ENCODE results near the gene DOCK11.

The DOCK11 gene

DNA sequence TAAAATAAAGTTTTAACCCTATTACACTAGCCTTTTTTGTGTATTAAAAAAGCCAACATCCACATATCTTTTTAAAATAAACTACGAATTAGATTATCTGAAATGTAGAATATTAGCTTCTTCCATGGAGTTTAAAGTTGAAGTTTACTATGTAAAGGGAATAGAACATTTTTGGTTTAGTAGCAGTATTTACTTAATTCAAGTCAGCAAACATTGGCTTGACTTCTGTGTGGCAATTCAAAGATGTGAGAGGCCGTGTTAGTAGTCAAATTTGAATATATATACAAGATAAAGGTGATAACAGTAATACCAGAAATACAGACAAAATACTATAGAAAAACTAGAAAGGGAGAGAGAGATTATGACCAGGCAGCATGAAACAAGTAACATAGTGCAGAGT is 116.7 kb downstream of the DOCK11 start:
- no peaks in the 10 kb centered on the region for H3K4me1 ChIP-seq (ENCODE audit: control insufficient read depth, insufficient read depth, low read length)
- H3K9me3 ChIP-seq (ENCODE audit: control insufficient read depth, insufficient read depth, low read depth, low read length), result no peaks in the 10 kb centered on the region
- POLR2A ChIA-PET, result no interaction called here
- CTCF ChIA-PET, result interaction anchor here (0.6 to 3.5 kb wide), 5 partner anchors 10 to 195 kb away, joined by 3 to 31 read pairs (median 4); no protein-coding TSS in a partner anchor
- H3K27ac ChIP-seq (ENCODE audit: extremely low read depth, low read depth, low read length), result no peak overlapping the region
- H3K4me3 ChIP-seq (ENCODE audit: low read depth, low read length), result no peak overlapping the region
- peaks cover 7 to 26% of the 10 kb centered on the region in 2 experiments for H3K36me3 ChIP-seq (ENCODE audit: control insufficient read depth in 2 of 2, insufficient read depth in 1 of 2, low read length in 2 of 2)
- TF ChIP-seq, protein P1, sequence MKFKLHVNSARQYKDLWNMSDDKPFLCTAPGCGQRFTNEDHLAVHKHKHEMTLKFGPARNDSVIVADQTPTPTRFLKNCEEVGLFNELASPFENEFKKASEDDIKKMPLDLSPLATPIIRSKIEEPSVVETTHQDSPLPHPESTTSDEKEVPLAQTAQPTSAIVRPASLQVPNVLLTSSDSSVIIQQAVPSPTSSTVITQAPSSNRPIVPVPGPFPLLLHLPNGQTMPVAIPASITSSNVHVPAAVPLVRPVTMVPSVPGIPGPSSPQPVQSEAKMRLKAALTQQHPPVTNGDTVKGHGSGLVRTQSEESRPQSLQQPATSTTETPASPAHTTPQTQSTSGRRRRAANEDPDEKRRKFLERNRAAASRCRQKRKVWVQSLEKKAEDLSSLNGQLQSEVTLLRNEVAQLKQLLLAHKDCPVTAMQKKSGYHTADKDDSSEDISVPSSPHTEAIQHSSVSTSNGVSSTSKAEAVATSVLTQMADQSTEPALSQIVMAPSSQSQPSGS (tag by site-specific recombination; IDR thresholded peaks at IDR 0.05; ENCODE audit: low read depth), result no peak
- TF ChIP-seq MZF1 (tag by site-specific recombination; IDR thresholded peaks at IDR 0.05; ENCODE audit: borderline replicate concordance) (no peak), ZNF324 (tag by site-specific recombination; IDR thresholded peaks at IDR 0.05) (no peak), ZNF132 (tag by site-specific recombination; IDR thresholded peaks at IDR 0.05; ENCODE audit: borderline replicate concordance) (no peak), ZNF626 (tag by site-specific recombination; IDR thresholded peaks at IDR 0.05) (no peak), ZNF548 (tag by site-specific recombination; IDR thresholded peaks at IDR 0.05) (no peak), YY2 (tag by site-specific recombination; IDR thresholded peaks at IDR 0.05) (no peak), ZNF776 (tag by site-specific recombination; IDR thresholded peaks at IDR 0.05; ENCODE audit: borderline replicate concordance) (no peak), ZNF433 (tag by site-specific recombination; IDR thresholded peaks at IDR 0.05; ENCODE audit: low read depth) (no peak), ZNF114 (tag by site-specific recombination; IDR thresholded peaks at IDR 0.05) (no peak)
- TF ChIP-seq, protein P2, sequence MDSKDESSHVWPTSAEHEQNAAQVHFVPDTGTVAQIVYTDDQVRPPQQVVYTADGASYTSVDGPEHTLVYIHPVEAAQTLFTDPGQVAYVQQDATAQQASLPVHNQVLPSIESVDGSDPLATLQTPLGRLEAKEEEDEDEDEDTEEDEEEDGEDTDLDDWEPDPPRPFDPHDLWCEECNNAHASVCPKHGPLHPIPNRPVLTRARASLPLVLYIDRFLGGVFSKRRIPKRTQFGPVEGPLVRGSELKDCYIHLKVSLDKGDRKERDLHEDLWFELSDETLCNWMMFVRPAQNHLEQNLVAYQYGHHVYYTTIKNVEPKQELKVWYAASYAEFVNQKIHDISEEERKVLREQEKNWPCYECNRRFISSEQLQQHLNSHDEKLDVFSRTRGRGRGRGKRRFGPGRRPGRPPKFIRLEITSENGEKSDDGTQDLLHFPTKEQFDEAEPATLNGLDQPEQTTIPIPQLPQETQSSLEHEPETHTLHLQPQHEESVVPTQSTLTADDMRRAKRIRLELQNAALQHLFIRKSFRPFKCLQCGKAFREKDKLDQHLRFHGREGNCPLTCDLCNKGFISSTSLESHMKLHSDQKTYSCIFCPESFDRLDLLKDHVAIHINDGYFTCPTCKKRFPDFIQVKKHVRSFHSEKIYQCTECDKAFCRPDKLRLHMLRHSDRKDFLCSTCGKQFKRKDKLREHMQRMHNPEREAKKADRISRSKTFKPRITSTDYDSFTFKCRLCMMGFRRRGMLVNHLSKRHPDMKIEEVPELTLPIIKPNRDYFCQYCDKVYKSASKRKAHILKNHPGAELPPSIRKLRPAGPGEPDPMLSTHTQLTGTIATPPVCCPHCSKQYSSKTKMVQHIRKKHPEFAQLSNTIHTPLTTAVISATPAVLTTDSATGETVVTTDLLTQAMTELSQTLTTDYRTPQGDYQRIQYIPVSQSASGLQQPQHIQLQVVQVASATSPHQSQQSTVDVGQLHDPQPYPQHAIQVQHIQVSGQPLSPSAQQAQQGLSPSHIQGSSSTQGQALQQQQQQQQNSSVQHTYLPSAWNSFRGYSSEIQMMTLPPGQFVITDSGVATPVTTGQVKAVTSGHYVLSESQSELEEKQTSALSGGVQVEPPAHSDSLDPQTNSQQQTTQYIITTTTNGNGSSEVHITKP (tag by site-specific recombination; IDR thresholded peaks at IDR 0.05), result no peak
- TF ChIP-seq, protein P3, sequence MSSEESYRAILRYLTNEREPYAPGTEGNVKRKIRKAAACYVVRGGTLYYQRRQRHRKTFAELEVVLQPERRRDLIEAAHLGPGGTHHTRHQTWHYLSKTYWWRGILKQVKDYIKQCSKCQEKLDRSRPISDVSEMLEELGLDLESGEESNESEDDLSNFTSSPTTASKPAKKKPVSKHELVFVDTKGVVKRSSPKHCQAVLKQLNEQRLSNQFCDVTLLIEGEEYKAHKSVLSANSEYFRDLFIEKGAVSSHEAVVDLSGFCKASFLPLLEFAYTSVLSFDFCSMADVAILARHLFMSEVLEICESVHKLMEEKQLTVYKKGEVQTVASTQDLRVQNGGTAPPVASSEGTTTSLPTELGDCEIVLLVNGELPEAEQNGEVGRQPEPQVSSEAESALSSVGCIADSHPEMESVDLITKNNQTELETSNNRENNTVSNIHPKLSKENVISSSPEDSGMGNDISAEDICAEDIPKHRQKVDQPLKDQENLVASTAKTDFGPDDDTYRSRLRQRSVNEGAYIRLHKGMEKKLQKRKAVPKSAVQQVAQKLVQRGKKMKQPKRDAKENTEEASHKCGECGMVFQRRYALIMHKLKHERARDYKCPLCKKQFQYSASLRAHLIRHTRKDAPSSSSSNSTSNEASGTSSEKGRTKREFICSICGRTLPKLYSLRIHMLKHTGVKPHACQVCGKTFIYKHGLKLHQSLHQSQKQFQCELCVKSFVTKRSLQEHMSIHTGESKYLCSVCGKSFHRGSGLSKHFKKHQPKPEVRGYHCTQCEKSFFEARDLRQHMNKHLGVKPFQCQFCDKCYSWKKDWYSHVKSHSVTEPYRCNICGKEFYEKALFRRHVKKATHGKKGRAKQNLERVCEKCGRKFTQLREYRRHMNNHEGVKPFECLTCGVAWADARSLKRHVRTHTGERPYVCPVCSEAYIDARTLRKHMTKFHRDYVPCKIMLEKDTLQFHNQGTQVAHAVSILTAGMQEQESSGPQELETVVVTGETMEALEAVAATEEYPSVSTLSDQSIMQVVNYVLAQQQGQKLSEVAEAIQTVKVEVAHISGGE (tag by site-specific recombination; conservative IDR thresholded peaks at IDR 0.05; ENCODE audit: low read depth), result no peak
- TF ChIP-seq, protein P4, sequence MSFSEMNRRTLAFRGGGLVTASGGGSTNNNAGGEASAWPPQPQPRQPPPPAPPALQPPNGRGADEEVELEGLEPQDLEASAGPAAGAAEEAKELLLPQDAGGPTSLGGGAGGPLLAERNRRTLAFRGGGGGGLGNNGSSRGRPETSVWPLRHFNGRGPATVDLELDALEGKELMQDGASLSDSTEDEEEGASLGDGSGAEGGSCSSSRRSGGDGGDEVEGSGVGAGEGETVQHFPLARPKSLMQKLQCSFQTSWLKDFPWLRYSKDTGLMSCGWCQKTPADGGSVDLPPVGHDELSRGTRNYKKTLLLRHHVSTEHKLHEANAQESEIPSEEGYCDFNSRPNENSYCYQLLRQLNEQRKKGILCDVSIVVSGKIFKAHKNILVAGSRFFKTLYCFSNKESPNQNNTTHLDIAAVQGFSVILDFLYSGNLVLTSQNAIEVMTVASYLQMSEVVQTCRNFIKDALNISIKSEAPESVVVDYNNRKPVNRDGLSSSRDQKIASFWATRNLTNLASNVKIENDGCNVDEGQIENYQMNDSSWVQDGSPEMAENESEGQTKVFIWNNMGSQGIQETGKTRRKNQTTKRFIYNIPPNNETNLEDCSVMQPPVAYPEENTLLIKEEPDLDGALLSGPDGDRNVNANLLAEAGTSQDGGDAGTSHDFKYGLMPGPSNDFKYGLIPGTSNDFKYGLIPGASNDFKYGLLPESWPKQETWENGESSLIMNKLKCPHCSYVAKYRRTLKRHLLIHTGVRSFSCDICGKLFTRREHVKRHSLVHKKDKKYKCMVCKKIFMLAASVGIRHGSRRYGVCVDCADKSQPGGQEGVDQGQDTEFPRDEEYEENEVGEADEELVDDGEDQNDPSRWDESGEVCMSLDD (tag by site-specific recombination; IDR thresholded peaks at IDR 0.05), result no peak
- TF ChIP-seq, protein P5, sequence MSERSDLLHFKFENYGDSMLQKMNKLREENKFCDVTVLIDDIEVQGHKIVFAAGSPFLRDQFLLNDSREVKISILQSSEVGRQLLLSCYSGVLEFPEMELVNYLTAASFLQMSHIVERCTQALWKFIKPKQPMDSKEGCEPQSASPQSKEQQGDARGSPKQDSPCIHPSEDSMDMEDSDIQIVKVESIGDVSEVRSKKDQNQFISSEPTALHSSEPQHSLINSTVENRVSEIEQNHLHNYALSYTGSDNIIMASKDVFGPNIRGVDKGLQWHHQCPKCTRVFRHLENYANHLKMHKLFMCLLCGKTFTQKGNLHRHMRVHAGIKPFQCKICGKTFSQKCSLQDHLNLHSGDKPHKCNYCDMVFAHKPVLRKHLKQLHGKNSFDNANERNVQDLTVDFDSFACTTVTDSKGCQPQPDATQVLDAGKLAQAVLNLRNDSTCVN (tag by site-specific recombination; optimal IDR thresholded peaks at IDR 0.05), result no peak
- TF ChIP-seq, protein P6, sequence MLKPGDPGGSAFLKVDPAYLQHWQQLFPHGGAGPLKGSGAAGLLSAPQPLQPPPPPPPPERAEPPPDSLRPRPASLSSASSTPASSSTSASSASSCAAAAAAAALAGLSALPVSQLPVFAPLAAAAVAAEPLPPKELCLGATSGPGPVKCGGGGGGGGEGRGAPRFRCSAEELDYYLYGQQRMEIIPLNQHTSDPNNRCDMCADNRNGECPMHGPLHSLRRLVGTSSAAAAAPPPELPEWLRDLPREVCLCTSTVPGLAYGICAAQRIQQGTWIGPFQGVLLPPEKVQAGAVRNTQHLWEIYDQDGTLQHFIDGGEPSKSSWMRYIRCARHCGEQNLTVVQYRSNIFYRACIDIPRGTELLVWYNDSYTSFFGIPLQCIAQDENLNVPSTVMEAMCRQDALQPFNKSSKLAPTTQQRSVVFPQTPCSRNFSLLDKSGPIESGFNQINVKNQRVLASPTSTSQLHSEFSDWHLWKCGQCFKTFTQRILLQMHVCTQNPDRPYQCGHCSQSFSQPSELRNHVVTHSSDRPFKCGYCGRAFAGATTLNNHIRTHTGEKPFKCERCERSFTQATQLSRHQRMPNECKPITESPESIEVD (tag by site-specific recombination; IDR thresholded peaks at IDR 0.05), result no peak
- TF ChIP-seq, protein P7, sequence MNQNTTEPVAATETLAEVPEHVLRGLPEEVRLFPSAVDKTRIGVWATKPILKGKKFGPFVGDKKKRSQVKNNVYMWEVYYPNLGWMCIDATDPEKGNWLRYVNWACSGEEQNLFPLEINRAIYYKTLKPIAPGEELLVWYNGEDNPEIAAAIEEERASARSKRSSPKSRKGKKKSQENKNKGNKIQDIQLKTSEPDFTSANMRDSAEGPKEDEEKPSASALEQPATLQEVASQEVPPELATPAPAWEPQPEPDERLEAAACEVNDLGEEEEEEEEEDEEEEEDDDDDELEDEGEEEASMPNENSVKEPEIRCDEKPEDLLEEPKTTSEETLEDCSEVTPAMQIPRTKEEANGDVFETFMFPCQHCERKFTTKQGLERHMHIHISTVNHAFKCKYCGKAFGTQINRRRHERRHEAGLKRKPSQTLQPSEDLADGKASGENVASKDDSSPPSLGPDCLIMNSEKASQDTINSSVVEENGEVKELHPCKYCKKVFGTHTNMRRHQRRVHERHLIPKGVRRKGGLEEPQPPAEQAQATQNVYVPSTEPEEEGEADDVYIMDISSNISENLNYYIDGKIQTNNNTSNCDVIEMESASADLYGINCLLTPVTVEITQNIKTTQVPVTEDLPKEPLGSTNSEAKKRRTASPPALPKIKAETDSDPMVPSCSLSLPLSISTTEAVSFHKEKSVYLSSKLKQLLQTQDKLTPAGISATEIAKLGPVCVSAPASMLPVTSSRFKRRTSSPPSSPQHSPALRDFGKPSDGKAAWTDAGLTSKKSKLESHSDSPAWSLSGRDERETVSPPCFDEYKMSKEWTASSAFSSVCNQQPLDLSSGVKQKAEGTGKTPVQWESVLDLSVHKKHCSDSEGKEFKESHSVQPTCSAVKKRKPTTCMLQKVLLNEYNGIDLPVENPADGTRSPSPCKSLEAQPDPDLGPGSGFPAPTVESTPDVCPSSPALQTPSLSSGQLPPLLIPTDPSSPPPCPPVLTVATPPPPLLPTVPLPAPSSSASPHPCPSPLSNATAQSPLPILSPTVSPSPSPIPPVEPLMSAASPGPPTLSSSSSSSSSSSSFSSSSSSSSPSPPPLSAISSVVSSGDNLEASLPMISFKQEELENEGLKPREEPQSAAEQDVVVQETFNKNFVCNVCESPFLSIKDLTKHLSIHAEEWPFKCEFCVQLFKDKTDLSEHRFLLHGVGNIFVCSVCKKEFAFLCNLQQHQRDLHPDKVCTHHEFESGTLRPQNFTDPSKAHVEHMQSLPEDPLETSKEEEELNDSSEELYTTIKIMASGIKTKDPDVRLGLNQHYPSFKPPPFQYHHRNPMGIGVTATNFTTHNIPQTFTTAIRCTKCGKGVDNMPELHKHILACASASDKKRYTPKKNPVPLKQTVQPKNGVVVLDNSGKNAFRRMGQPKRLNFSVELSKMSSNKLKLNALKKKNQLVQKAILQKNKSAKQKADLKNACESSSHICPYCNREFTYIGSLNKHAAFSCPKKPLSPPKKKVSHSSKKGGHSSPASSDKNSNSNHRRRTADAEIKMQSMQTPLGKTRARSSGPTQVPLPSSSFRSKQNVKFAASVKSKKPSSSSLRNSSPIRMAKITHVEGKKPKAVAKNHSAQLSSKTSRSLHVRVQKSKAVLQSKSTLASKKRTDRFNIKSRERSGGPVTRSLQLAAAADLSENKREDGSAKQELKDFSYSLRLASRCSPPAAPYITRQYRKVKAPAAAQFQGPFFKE (tag by site-specific recombination; IDR thresholded peaks at IDR 0.05; ENCODE audit: borderline replicate concordance), result no peak

Measured in HEK293 (cell line).